GM19239 (cell line): ENCODE results near the gene ISOC2.
"Not testable (repeated sequence)": the region's sequence is repeated elsewhere in the genome, so short reads cannot be mapped to it uniquely, and the experiment has no call there.

ENCODE experiments used
- DNase-seq: peaks from one replicate; pipeline ENCODE4 v3.0.0; 2011; ENCODE audit warnings: low spot score; ENCODE audit not compliant: insufficient read length
- FAIRE-seq: peaks from 2 replicates; lab custom pipeline; 2011; peaks lifted over from hg19 to GRCh38; lab: Jason Lieb, UNC

The ISOC2 gene

GRCh38 chr19:55461259-55461973, at the start of gene ISOC2:
Gene ISOC2, minus strand, starts transcription at chr19:55461642. Its CDS starts 5,156 bp downstream, at chr19:55456486.
- FAIRE-seq, result peak; percentile 98
- peak; percentile 100 for DNase-seq

- no peak for DNase-seq
- FAIRE-seq, result no peak
Measured at GRCh38 chr19:55508120-55508519, 46.7 kb upstream of the ISOC2 start.

GRCh38 chr19:55504981-55505380, 43.5 kb upstream of the ISOC2 start:
- no peak for FAIRE-seq
- DNase-seq, result no peak

GRCh38 chr19:55504252-55504603, 42.8 kb upstream of the ISOC2 start:
- DNase-seq, result no peak
- FAIRE-seq, result no peak

- FAIRE-seq, result peak; percentile 97
- DNase-seq, result peak; percentile 98
Measured at GRCh38 chr19:55503502-55504251, 42.2 kb upstream of the ISOC2 start.

- DNase-seq, result no peak
- no peak for FAIRE-seq
Measured at GRCh38 chr19:55503157-55503501, 41.7 kb upstream of the ISOC2 start.

- FAIRE-seq, result no peak
- DNase-seq, result no peak
Measured at GRCh38 chr19:55502197-55502952, 40.9 kb upstream of the ISOC2 start.

GRCh38 chr19:55500368-55500952, 39.0 kb upstream of the ISOC2 start:
- FAIRE-seq (no peak), DNase-seq (no peak)

GRCh38 chr19:55498246-55498840, 36.9 kb upstream of the ISOC2 start:
- DNase-seq, result no peak
- no peak for FAIRE-seq

GRCh38 chr19:55497763-55498162, 36.3 kb upstream of the ISOC2 start:
- no peak for FAIRE-seq
- no peak for DNase-seq

GRCh38 chr19:55496820-55497219, 35.4 kb upstream of the ISOC2 start:
- not testable (repeated sequence) for DNase-seq, FAIRE-seq

GRCh38 chr19:55495646-55496349, 34.4 kb upstream of the ISOC2 start:
- FAIRE-seq (no peak), DNase-seq (no peak)

- FAIRE-seq (no peak), DNase-seq (no peak)
Measured at GRCh38 chr19:55494172-55494761, 32.8 kb upstream of the ISOC2 start.

- DNase-seq, result no peak
Measured at GRCh38 chr19:55493645-55494171, 32.3 kb upstream of the ISOC2 start.

GRCh38 chr19:55493052-55493644, 31.7 kb upstream of the ISOC2 start:
- DNase-seq, result no peak
- no peak for FAIRE-seq

More at GRCh38 chr19:55493645-55494171, 32.3 kb upstream of the ISOC2 start:
- no peak for FAIRE-seq

GRCh38 chr19:55492362-55492944, 31.0 kb upstream of the ISOC2 start:
- no peak for FAIRE-seq
- DNase-seq, result no peak

GRCh38 chr19:55491546-55492360, 30.3 kb upstream of the ISOC2 start:
- FAIRE-seq, result no peak
- no peak for DNase-seq
